ENCODE data around the gene LRRK2. TPM values are rescaled to one million over a fixed set of nuclear protein-coding genes. Genes with fewer than 3 reads are reported as not detected.
A peak's percentile ranks its signal among the peaks of the same experiment; 100 is the strongest.

LRRK2 gene
- total RNA-seq, 1 donor from 2014 or later, result not detected

- H3K27ac Mint-ChIP-seq (ENCODE audit: unreplicated experiment), result no peak overlapping the region
- no peaks in the 10 kb centered on the region for H3K27me3 Mint-ChIP-seq (ENCODE audit: unreplicated experiment)
- TF ChIP-seq CTCF (IDR thresholded peaks at IDR 0.05; ENCODE audit: partially characterized antibody, unreplicated experiment), result peak; percentile 81
- no peak for DNase-seq
- no peaks in the 10 kb centered on the region for H3K9me3 Mint-ChIP-seq (ENCODE audit: unreplicated experiment)
- no peaks in the 10 kb centered on the region for H3K36me3 Mint-ChIP-seq (ENCODE audit: unreplicated experiment)
- H3K4me3 Mint-ChIP-seq (ENCODE audit: unreplicated experiment), result no peak overlapping the region
- no peaks in the 10 kb centered on the region for H3K4me1 Mint-ChIP-seq (ENCODE audit: low read depth, unreplicated experiment)
These were observed 111.9 kb downstream of the LRRK2 start for GRCh38 chr12:40336573-40337199.

DNA sequence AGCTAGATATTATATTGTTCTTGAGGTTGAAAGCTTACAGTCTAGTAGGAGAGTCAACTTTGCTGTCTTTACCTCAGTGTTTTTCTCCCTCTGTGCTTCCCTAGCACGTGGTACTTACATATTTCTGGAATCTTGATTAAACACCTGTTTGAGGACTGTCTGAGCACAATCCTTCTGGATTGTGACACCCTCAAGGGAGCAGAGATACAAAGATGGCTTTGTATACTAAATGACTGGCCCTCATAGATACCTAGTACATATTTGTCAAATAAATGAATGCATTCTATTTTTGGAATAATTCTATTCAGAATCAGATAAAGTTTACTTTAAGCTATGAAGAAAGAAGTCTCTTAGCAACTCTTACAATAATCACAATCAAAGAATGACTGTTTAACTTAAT is 113.3 kb downstream of the LRRK2 start:
- Mint-ChIP-seq H3K27ac (ENCODE audit: unreplicated experiment) (no peak overlapping the region), H3K36me3 (ENCODE audit: unreplicated experiment) (no peaks in the 10 kb centered on the region), H3K9me3 (ENCODE audit: unreplicated experiment) (no peaks in the 10 kb centered on the region), H3K4me3 (ENCODE audit: unreplicated experiment) (no peak overlapping the region), H3K4me1 (ENCODE audit: low read depth, unreplicated experiment) (peaks cover 2% of the 10 kb centered on the region), H3K27me3 (ENCODE audit: unreplicated experiment) (no peaks in the 10 kb centered on the region)
- DNase-seq, result no peak
- TF ChIP-seq CTCF (IDR thresholded peaks at IDR 0.05; ENCODE audit: partially characterized antibody, unreplicated experiment), result no peak

- H3K27me3 Mint-ChIP-seq (ENCODE audit: unreplicated experiment), result no peaks in the 10 kb centered on the region
These were observed 113.8 kb downstream of the LRRK2 start for GRCh38 chr12:40338621-40339020.

DNA sequence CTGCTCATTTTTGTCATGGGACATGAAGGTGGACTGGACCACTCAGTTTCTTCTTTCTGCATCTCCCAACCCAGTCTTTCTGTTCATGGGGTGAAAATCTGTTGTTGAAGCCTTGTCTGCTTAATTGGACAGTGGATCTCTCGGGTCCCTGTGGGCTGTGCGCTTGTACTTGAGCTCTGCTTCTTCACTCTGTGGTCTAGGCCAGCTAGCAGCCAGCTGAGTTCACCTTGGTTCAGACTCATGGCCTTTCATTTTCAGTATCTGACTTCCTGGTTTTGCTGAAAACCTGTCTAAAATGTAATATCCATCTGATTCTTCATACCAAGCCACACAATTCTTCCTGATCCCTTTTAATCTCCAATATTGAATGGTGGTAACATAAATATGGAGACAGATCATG is 117.2 kb downstream of the LRRK2 start:
- DNase-seq, result no peak
- Mint-ChIP-seq H3K27ac (ENCODE audit: unreplicated experiment) (no peak overlapping the region), H3K36me3 (ENCODE audit: unreplicated experiment) (no peaks in the 10 kb centered on the region), H3K4me3 (ENCODE audit: unreplicated experiment) (no peak overlapping the region), H3K4me1 (ENCODE audit: low read depth, unreplicated experiment) (peaks cover 2% of the 10 kb centered on the region), H3K9me3 (ENCODE audit: unreplicated experiment) (no peaks in the 10 kb centered on the region), H3K27me3 (ENCODE audit: unreplicated experiment) (no peaks in the 10 kb centered on the region)
- no peak for TF ChIP-seq CTCF (IDR thresholded peaks at IDR 0.05; ENCODE audit: partially characterized antibody, unreplicated experiment)

More at GRCh38 chr12:40338621-40339020, 113.8 kb downstream of the LRRK2 start:
- Mint-ChIP-seq H3K4me3 (ENCODE audit: unreplicated experiment) (no peak overlapping the region), H3K36me3 (ENCODE audit: unreplicated experiment) (no peaks in the 10 kb centered on the region), H3K4me1 (ENCODE audit: low read depth, unreplicated experiment) (peaks cover 2% of the 10 kb centered on the region), H3K9me3 (ENCODE audit: unreplicated experiment) (no peaks in the 10 kb centered on the region), H3K27ac (ENCODE audit: unreplicated experiment) (no peak overlapping the region)
- DNase-seq, result no peak
- no peak for TF ChIP-seq CTCF (IDR thresholded peaks at IDR 0.05; ENCODE audit: partially characterized antibody, unreplicated experiment)

DNA sequence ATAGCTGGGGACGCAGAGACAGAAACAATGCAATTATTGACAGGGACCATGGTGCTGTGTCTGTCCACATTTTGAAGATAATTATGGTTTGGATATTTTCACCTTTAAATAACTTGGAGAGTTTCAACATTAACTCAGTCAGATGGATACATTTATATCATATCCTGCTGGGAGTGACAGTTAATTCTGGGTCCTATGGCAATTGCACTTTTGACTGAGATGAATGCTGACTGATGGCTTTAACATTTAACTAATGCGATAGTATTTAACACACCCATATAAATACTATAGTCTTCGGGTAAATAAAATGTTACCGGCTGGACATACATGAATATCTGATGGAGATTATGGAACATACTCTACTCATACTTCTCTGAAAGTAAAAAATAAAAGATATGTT is 118.3 kb downstream of the LRRK2 start:
- Mint-ChIP-seq H3K27ac (ENCODE audit: unreplicated experiment) (no peak overlapping the region), H3K9me3 (ENCODE audit: unreplicated experiment) (no peaks in the 10 kb centered on the region), H3K4me3 (ENCODE audit: unreplicated experiment) (no peak overlapping the region), H3K27me3 (ENCODE audit: unreplicated experiment) (no peaks in the 10 kb centered on the region), H3K4me1 (ENCODE audit: low read depth, unreplicated experiment) (peaks cover 2% of the 10 kb centered on the region), H3K36me3 (ENCODE audit: unreplicated experiment) (no peaks in the 10 kb centered on the region)
- DNase-seq, result no peak
- no peak for TF ChIP-seq CTCF (IDR thresholded peaks at IDR 0.05; ENCODE audit: partially characterized antibody, unreplicated experiment)

All from glutamatergic neuron (in vitro differentiated cells).